Activated CD8-positive, alpha-beta memory T cell treated with anti-CD3 and anti-CD28 coated beads, Interleukin-2, amount 50 U/mL, for 24 hours (primary cell): ENCODE results near the gene CXCR6.

Experiments
- DNase-seq: peaks from one replicate; pipeline ENCODE4 v3.0.0-alpha.2; 2020; ENCODE audit errors: extremely low read depth

CXCR6 gene

DNA sequence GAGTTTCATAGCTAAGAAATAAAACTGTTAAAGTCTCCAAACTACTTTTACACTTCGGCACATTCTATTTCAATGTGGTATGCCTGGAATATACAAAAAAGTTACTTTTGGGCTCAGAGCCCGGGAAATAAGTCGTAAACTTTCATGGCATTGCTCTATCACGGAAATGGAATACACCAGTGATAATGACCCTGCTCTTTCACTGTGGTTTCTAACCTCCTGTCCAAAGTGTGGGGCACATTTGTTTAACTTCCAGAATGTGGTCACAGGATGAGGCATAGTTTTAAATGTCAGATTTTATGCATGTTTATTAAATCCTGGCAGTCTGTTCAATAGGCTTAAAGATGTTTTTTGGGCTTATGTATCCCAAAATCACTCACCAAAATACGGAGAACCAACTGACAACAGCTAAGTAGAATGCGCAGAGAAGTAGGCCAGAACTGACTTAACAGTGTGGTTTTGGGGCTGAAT, 5.1 kb downstream of the CXCR6 start:
- DNase-seq: no peak

DNA sequence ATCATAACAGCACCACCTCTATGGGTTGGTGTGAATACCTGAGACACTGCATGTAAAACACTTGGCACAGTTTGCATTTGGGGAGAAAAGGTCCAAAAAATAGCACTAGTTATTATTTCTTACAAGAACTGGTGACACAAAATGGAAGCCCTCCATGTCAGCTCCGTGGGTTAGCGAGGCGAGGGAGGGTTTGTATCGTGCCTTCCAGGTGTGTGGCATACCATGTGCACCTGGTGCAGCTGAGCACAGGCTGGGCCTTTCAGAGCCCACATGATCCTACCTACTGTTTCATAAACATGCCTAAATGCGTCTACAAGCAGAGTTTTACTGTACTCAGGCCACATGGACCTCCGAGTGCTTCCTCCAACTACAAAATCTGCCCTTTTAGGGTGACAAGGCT, 5.6 kb downstream of the CXCR6 start:
- DNase-seq: no peak

- no peak for DNase-seq
These were observed 6.2 kb downstream of the CXCR6 start for GRCh38 chr3:45949432-45949831.

DNA sequence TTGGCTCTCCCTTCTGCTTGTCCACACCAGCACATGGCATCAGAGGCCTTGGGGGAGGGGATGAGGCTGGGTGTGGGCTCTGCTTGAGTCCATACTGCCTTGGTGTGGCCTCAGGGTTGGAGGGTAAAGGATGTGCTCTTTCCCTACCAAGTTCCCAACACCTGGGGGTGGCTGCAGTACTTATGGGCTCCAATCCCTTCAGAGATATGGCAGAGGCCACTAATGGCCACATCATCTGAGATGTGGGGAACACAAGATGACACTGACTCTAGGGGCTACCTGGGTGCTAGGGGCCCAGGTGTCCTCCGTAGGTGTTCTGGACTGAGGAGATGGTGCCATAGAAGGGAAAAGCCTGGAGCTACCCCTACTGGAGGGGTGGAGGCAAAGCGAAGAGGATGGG, 6.9 kb downstream of the CXCR6 start:
- no peak for DNase-seq

DNA sequence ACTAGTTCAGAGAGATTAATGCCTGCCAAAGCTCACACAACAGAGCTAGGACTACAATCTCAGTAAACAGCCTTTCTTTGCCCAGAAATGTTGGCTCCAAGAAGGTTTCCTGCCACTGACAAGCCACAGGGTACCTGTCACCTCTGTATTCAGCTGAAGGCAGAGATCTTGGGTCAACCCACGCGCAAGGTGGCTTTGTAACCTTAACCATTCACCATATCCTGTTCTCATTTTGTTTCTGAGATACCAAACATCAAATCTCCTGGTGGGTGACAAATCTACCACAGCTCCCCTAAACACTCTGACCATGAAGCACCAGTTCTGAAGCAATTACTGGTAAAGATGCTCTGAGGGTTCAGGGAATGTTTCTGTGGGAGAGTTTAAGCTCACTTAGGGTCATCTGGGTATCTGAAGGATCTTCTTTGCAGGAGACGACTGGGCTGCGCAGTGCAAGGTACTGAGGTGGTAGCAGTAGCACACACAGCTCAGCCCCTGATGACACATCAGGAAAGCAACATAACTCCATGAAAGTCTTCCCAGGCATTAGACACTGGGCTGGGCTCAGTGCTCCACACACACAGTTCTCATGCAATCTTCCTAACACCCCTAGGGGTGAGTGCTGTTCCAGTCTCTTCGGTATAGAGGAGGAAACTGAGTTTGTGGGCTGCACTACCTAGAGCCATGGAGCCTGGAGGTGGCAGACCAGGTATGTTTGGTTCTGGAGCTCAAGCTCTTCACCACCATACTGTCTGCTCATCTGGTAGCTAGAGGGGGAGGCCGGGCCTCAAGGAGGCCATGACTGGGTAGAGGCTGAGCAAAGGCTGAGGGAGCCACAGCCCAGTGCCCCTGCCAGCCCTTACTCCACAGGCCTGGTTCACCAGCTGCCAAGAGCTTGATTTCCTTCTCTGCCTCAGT, 7.7 kb downstream of the CXCR6 start:
- DNase-seq: no peak

DNA sequence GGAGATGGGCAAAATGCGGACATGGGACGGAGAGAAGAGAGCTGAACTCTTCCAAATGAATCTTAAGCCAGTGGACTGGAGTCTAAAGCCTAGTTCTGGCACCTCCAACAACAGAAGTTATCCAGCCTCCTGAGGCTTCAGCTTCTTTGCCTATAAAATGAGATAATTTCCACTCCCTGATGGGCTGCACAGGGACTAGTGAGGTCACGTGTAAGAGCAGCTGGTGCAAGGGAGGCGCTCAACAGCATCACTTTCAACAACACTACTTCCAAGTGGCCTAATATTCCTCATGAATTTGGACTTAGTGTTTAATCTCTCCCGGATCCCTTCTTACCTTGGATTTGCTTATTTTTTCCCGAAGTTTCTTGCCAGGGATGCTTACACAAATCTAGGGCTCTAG, 8.7 kb downstream of the CXCR6 start:
- no peak for DNase-seq

DNA sequence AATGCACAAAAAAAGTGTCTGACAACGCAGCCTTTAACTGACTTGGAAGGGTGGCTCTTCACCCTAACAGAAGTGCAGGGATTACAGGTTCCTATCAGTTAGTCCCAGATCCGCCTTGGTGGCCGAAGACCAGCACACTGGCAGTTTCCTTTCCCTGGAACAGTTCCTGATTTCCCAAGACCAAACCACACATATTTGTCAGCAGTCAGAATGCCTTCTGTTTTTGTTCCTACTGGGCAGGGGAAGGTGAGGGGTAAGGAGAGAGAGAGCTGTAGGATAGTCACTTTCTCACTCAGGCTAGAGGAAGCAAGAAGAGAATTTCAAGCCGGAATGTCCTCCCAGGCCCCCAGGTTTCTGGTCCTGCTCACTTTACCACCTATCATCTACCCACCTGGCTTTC, 9.2 kb downstream of the CXCR6 start:
- no peak for DNase-seq

DNA sequence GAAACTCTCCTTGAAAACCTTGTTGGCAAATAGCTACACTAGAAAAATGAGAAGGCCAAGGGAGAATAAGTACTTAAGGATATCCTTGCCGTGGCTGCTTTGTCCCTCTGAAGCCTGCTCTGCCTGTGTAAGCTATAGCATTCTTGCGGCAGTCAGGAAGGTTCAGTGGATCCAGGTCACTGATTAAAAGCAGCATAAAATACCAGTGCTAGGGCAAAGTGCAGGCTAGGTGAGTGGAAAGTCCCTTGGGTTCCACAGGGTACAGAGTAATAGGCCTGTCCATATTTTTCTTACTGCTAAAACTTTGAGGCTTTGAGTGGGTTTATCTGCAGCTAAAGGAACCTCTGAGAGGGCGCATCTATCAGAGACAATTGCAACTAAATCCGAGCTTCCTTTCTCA, 10.3 kb downstream of the CXCR6 start:
- DNase-seq: no peak

GRCh38 chr3:45954306-45954705, 11.0 kb downstream of the CXCR6 start:
- DNase-seq: no peak

DNA sequence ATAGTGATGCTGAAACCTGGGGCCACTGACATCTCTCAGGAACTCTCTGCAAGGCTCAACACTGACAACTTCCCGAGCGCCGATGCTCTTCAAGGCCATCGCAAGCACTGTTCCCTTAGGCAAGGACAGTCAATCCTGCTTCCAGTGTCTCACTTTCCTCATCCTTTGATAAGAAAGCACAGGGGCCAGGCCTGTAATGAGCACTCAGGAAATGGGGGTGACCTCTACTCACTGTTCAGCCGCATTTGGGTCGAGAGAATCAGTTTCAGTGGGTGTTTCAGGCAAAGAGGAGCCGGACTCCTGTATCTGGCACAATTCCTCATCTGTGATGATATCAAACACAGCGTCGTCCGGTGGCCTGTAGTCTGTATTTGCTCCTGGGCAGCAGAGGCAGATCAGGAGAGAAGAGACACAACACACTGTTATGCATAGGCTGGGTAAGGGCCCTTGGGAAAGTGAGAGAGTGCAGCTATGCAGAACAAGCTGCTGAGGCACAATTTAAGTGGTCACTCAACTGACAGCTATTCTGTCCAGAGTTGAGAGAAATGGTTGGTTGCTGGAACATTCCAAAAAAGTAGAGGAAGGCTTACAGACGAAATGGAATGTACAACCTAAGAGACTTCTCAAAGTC, 11.9 kb downstream of the CXCR6 start:
- DNase-seq: no peak

DNA sequence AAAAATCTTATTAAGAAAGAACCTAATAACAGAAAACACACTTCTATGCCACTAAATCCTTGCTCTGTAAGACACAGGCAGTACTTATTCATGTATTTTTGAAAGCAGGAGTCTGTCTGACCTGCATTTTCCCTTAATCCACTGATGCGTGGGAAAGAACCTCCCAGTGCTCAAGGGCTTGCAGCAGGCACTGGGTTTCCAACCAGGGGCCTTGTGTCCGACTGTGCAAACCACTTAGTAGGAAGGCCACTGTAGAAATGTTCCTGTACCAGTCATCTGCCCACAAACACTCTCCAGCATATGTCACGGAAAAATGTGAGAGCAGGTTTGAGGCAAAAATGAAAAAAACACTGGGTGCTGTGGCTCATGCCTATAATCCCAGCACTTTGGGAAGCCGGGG, 12.4 kb downstream of the CXCR6 start:
- no peak for DNase-seq

DNA sequence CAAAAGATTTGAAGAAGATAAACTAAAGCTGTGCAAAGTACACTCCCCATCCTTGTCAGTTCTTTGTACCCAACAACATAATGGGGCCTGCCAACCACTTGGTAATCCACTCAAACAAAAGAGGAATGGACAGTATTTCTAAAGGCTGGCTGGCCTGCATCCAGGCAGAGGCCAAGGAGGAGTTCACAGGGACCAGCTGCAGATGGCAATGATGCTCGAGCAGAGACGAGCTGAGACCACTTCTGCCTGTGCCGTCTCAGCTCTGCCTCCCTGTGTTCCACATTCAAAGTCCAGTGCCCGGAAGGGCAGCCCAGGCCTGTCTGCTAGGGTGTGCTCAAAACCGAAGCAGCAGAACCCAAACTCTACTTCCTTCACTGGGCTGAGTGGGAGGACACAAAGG, 14.3 kb downstream of the CXCR6 start:
- no peak for DNase-seq

- no peak for DNase-seq
These were observed 15.1 kb downstream of the CXCR6 start for GRCh38 chr3:45958321-45958791.

- no peak for DNase-seq
These were observed 15.9 kb downstream of the CXCR6 start for GRCh38 chr3:45959201-45959600.

GRCh38 chr3:45960289-45960688, 17.0 kb downstream of the CXCR6 start:
- no peak for DNase-seq

DNA sequence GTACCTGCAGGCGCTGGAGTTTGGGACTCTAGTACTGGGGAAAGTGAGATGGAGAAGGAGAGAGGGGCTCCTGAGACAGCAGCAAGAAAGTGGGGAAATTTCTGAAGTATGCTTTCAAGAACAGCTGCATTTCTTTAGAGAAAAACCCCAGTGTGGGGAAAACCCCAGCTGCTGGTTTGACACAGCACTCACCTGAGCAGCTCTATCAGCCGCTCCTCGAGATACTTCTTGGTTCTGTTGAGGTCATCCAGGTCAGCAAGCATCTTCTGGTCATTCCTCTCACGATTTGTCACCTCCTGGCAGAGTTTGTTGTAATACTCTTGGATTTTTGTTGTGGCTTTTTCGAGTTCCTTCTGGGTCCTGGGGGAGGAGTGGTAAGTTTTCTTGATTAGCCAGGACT, 18.8 kb downstream of the CXCR6 start:
- no peak for DNase-seq

DNA sequence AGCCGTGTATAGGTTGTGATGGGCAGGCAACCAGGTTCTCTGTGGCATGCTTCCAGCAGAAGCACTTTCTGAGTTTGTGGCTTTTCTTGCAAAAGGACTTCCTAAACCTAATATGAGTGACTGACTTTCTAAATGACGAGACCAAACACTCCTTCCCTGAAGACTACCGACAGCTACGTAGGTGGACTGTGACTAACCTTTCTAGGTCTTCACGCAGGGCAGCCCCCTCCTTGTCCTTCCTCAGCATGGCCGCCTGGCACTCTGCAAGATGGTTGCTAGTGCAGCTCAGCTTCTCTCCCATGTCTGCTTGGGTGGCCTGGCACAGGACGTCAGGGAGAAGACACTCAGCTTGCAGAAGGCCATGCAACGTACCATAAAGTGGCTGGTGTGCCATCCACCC, 20.9 kb downstream of the CXCR6 start:
- DNase-seq: no peak

- DNase-seq: no peak
These were observed 22.0 kb downstream of the CXCR6 start for GRCh38 chr3:45965253-45965652.

- DNase-seq: no peak
These were observed 22.4 kb downstream of the CXCR6 start for GRCh38 chr3:45965653-45966052.

GRCh38 chr3:45966371-45966791, 23.1 kb downstream of the CXCR6 start:
- no peak for DNase-seq

DNA sequence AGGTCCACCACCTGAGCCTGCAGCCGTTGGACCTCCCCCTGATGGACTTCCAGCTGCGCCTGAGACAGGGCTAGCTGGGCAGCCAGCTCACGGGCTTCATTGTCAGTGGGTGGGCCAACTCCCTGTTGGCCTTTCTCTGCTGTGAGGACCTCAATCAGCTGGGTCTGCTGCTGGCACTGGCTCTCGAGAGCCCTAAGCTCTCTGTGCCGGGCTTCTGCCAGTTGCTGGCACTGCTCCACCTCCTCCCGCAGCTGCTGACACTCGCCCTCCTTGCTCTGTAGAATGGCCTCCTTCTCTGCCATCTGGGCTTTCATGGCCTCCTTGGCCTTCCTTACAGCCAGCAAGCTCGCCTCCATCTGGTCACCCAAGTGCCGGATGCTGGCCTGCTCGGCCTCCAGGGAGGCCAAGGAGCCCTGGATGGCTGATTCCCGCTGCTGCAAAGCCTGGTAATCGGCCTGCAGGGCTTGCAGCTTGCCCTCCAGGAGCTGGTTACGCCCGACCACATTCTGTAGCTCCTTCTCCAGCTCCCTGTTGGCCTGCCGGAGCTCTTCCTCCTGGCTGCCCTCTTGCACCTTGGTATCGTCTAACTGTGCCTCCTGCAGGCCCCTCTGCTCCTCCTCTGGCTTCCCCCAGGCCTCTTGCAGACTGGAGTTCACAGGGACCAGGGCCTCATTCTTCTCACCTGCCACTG, 23.8 kb downstream of the CXCR6 start:
- DNase-seq: no peak

GRCh38 chr3:45967724-45968123, 24.5 kb downstream of the CXCR6 start:
- no peak for DNase-seq

DNA sequence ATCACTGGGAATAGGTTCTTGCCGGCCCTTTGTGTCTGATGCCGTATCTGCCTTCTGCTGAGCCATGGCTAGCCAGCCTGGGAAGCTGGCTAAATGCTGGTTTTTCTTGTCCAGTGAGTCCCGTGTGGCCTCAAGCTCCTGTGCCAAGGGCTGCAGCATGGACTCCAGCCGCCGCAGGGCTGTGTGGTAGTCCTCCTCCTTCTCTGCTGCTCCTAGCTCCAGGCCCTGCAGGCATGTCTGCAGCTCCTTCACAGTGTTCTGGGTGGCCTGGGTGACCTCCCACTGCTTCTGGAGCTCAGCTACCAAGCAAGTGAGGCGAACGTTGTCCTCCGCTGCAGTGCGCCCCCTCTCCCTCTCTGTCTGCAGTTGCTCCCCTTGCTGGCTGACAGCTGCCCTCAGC, 24.9 kb downstream of the CXCR6 start:
- DNase-seq: no peak
